CD14-positive monocyte (primary cell): ENCODE results near the gene F8A1. TPM values are rescaled to one million over a fixed set of nuclear protein-coding genes. Genes with fewer than 3 reads are reported as not detected.

Source experiments
- DNase-seq, 3 donors: peaks; one replicate each; pipeline ENCODE4 v3.0.0-alpha.2; 2011 to 2022
- H2AFZ ChIP-seq: 2 replicates; pipeline ENCODE4 v1.6.0; 2012; ENCODE audit warnings: mild to moderate bottlenecking, low read depth, low read length, inconsistent platforms; ENCODE audit not compliant: insufficient read depth, poor library complexity, severe bottlenecking
- H3K27ac ChIP-seq, 2 donors: 1 replicate in 1 of 2; 2 replicates in 1 of 2; pipeline ENCODE4 v1.5.1; 2012 to 2013; ENCODE audit warnings: low read length in 2 of 2, control low read depth in 1 of 2, inconsistent platforms in 1 of 2, low read depth in 1 of 2, mild to moderate bottlenecking in 1 of 2
- H3K27me3 ChIP-seq, 2 donors: one replicate each; pipeline versions ENCODE4 v1.6.0 to v1.6.1; 2011 to 2013; ENCODE audit warnings: low read length in 2 of 2; ENCODE audit not compliant: control insufficient read depth in 2 of 2, insufficient read depth in 2 of 2
- H3K36me3 ChIP-seq, 2 donors: replicated peaks in 1 of 2; 1 replicate in 1 of 2; 2 replicates in 1 of 2; pipeline versions ENCODE4 v1.5.1 to v1.6.1; 2012 to 2013; ENCODE audit warnings: low read length in 2 of 2, control low read depth in 1 of 2, inconsistent platforms in 1 of 2, mild to moderate bottlenecking in 1 of 2; ENCODE audit not compliant: insufficient read depth in 2 of 2, control insufficient read depth in 1 of 2
- H3K4me1 ChIP-seq, 2 donors: 1 replicate in 1 of 2; 2 replicates in 1 of 2; pipeline versions ENCODE4 v1.5.1 to v1.6.1; 2012 to 2013; ENCODE audit warnings: low read length in 2 of 2, control low read depth in 1 of 2, inconsistent platforms in 1 of 2, mild to moderate bottlenecking in 1 of 2, moderate library complexity in 1 of 2; ENCODE audit not compliant: insufficient read depth in 2 of 2, control insufficient read depth in 1 of 2
- H3K4me2 ChIP-seq: replicated peaks from 2 replicates; pipeline ENCODE3; 2012; ENCODE audit warnings: low read length, moderate library complexity, mild to moderate bottlenecking; ENCODE audit not compliant: poor library complexity, severe bottlenecking; ENCODE audit errors: extremely low read depth
- H3K4me3 ChIP-seq, 3 experiments: fragments of 200-600 bp in 1 of 3; sonication (generic) in 1 of 3; replicated peaks in 1 of 3; 1 replicate in 2 of 3; 2 replicates in 1 of 3; pipeline ENCODE4 v1.5.1; 2011 to 2013; ENCODE audit warnings: low read length in 3 of 3, mild to moderate bottlenecking in 3 of 3, control low read depth in 2 of 3, low read depth in 2 of 3, inconsistent platforms in 1 of 3, moderate library complexity in 1 of 3
- H3K79me2 ChIP-seq: 2 replicates; pipeline ENCODE4 v1.6.0; 2012; ENCODE audit warnings: mild to moderate bottlenecking, control low read depth, inconsistent platforms, low read length, moderate library complexity; ENCODE audit not compliant: insufficient read depth
- H3K9ac ChIP-seq: 2 replicates; pipeline ENCODE4 v1.6.0; 2017; ENCODE audit warnings: low read length, mild to moderate bottlenecking; ENCODE audit not compliant: insufficient read depth, poor library complexity, severe bottlenecking
- H3K9me3 ChIP-seq, 2 donors: replicated peaks in 1 of 2; 1 replicate in 1 of 2; 2 replicates in 1 of 2; pipeline versions ENCODE4 v1.5.1 to v1.6.1; 2012 to 2013; ENCODE audit warnings: low read length in 2 of 2, control low read depth in 1 of 2; ENCODE audit not compliant: control insufficient read depth in 1 of 2, insufficient read depth in 1 of 2
- H4K20me1 ChIP-seq: 2 replicates; pipeline ENCODE4 v1.6.0; 2012; ENCODE audit warnings: mild to moderate bottlenecking, low read length, control low read depth, moderate library complexity; ENCODE audit not compliant: insufficient read depth
- H3K27ac Mint-ChIP-seq, 7 donors: one replicate each; pipeline ENCODE4 v1.8.0; 2020; ENCODE audit warnings: mild to moderate bottlenecking in 7 of 7, mixed read lengths in 7 of 7, moderate library complexity in 6 of 7, inconsistent platforms in 2 of 7
- H3K27me3 Mint-ChIP-seq, 3 donors: one replicate each; pipeline ENCODE4 v1.8.0; 2021 to 2022; ENCODE audit warnings: low read depth in 3 of 3, mild to moderate bottlenecking in 3 of 3, mixed read lengths in 3 of 3, moderate library complexity in 3 of 3, inconsistent platforms in 1 of 3
- H3K36me3 Mint-ChIP-seq, 2 donors: one replicate each; pipeline ENCODE4 v1.8.0; 2020; ENCODE audit warnings: mixed read lengths in 2 of 2, inconsistent platforms in 1 of 2, mild to moderate bottlenecking in 1 of 2
- H3K4me1 Mint-ChIP-seq: one replicate; pipeline ENCODE4 v1.8.0; 2020; ENCODE audit warnings: mild to moderate bottlenecking, mixed read lengths
- H3K4me3 Mint-ChIP-seq, 2 donors: one replicate each; pipeline ENCODE4 v1.8.0; 2020; ENCODE audit warnings: mild to moderate bottlenecking in 2 of 2, mixed read lengths in 2 of 2, moderate library complexity in 1 of 2
- H3K9me3 Mint-ChIP-seq, 7 donors: one replicate each; pipeline ENCODE4 v1.8.0; 2020 to 2022; ENCODE audit warnings: mixed read lengths in 7 of 7, mild to moderate bottlenecking in 6 of 7, moderate library complexity in 6 of 7, inconsistent platforms in 2 of 7
- CTCF ChIP-seq: fragments of 200-600 bp; IDR thresholded peaks from one replicate; pipeline ENCODE4 v1.8.0; 2022; ENCODE audit warnings: antibody characterized with exemption, mild to moderate bottlenecking
- WGBS: methylation state at CpG from one replicate; pipeline ENCODE4 v1.1.5; 2013; ENCODE audit warnings: missing lambda C conversion rate; ENCODE audit not compliant: insufficient coverage; 5-methylcytosine and 5-hydroxymethylcytosine counted together
- intact Hi-C, 2 donors: fragments of 100-400 bp; cut with micrococcal nuclease; formaldehyde crosslinking; loops; one replicate each; pipeline versions ENCODE4 v1.15.0 to v1.15.1; 2023
- polyA plus RNA-seq, 3 donors: library from polyadenylated mRNA; depleted of rRNA in 1 of 3; unstranded in 2 of 3; stranded (reverse) in 1 of 3; fragments of 300-500 nt in 2 of 3; fragments of >200 nt in 1 of 3; fragmentation: Illumina TruSeq in 2 of 3; gene quantifications; 1 replicate in 2 of 3; 2 replicates in 1 of 3; pipeline ENCODE4 v1.2.3, GENCODE V29; 2012 to 2021

Gene F8A1
- polyA plus RNA-seq, 3 donors = 6.7 to 15.3 (median 8.1) TPM

- H3K27me3 Mint-ChIP-seq = peaks cover 0 to 2% (median 2%) of the 10 kb centered on the region in 3 donors
- no peaks in the 10 kb centered on the region for H3K9me3 ChIP-seq
- H3K27me3 ChIP-seq = no peaks in the 10 kb centered on the region
- no peaks in the 10 kb centered on the region for H3K79me2 ChIP-seq
- no peaks in the 10 kb centered on the region for H3K36me3 ChIP-seq
- no peak overlapping the region for H3K9ac ChIP-seq
- no peak overlapping the region for H3K4me3 ChIP-seq
- intact Hi-C loops = no loop called here
- H3K36me3 Mint-ChIP-seq = no peaks in the 10 kb centered on the region
- no peak for TF ChIP-seq CTCF
- H3K4me1 Mint-ChIP-seq = peaks cover 2% of the 10 kb centered on the region
- no CpG with 5 or more reads among the region's 1 CpG for whole genome bisulfite sequencing
- no peak overlapping the region for H3K27ac ChIP-seq
- H3K27ac Mint-ChIP-seq = no peak overlapping the region
- no peak for DNase-seq
- no peak overlapping the region for H2AFZ ChIP-seq
- no peaks in the 10 kb centered on the region for H4K20me1 ChIP-seq
- no peak overlapping the region for H3K4me3 Mint-ChIP-seq
- H3K9me3 Mint-ChIP-seq = no peaks in the 10 kb centered on the region
- H3K4me1 ChIP-seq = no peaks in the 10 kb centered on the region
- H3K4me2 ChIP-seq = no peak overlapping the region
These were observed 6.1 kb downstream of the F8A1 start for GRCh38 chrX:154892296-154892695.

- Histone ChIP-seq H4K20me1 (no peaks in the 10 kb centered on the region), H3K4me1 (no peaks in the 10 kb centered on the region), H3K79me2 (no peaks in the 10 kb centered on the region), H3K27ac (no peak overlapping the region), H3K4me2 (no peak overlapping the region), H3K27me3 (peaks cover 4% of the 10 kb centered on the region in 2 donors), H2AFZ (no peak overlapping the region), H3K4me3 (no peak overlapping the region), H3K36me3 (no peaks in the 10 kb centered on the region), H3K9me3 (no peaks in the 10 kb centered on the region), H3K9ac (no peak overlapping the region)
- Mint-ChIP-seq H3K4me1 (no peaks in the 10 kb centered on the region), H3K4me3 (no peak overlapping the region), H3K27me3 (peaks cover 0 to 7% (median 2%) of the 10 kb centered on the region in 3 donors), H3K9me3 (peaks cover 0 to 2% (median 0%) of the 10 kb centered on the region in 7 donors), H3K27ac (no peak overlapping the region), H3K36me3 (no peaks in the 10 kb centered on the region)
- no peak for TF ChIP-seq CTCF
- DNase-seq = no peak
- WGBS = no CpG with 5 or more reads among the region's 8 CpGs
- intact Hi-C loops = no loop called here
These were observed 14.2 kb downstream of the F8A1 start for GRCh38 chrX:154900323-154900722.
